Mammary epithelial cell (primary cell): ENCODE results near the gene CNTNAP2.

Experiments
- EZH2 ChIP-seq: IDR thresholded peaks from 2 replicates; pipeline ENCODE4 v1.6.1; 2012; ENCODE audit warnings: low read length, inconsistent platforms, borderline replicate concordance
- TF ChIP-seq, protein P1 (sequence below), 2 donors: IDR thresholded peaks in 1 of 2; conservative IDR thresholded peaks in 1 of 2; 2 replicates each; pipeline ENCODE4 v1.5.1; 2011 to 2012; ENCODE audit warnings: inconsistent platforms in 2 of 2, low read length in 2 of 2, mild to moderate bottlenecking in 2 of 2, control low read depth in 1 of 2, low read depth in 1 of 2; ENCODE audit not compliant: insufficient read depth in 1 of 2; ENCODE audit errors: extremely low read depth in 1 of 2

- TF ChIP-seq, protein P1, sequence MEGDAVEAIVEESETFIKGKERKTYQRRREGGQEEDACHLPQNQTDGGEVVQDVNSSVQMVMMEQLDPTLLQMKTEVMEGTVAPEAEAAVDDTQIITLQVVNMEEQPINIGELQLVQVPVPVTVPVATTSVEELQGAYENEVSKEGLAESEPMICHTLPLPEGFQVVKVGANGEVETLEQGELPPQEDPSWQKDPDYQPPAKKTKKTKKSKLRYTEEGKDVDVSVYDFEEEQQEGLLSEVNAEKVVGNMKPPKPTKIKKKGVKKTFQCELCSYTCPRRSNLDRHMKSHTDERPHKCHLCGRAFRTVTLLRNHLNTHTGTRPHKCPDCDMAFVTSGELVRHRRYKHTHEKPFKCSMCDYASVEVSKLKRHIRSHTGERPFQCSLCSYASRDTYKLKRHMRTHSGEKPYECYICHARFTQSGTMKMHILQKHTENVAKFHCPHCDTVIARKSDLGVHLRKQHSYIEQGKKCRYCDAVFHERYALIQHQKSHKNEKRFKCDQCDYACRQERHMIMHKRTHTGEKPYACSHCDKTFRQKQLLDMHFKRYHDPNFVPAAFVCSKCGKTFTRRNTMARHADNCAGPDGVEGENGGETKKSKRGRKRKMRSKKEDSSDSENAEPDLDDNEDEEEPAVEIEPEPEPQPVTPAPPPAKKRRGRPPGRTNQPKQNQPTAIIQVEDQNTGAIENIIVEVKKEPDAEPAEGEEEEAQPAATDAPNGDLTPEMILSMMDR (conservative IDR thresholded peaks at IDR 0.05 in 1 of 2, IDR thresholded peaks at IDR 0.05 in 1 of 2; ENCODE audit: extremely low read depth in 1 of 2, insufficient read depth in 1 of 2, low read depth in 1 of 2, low read length in 2 of 2) = no peak
- TF ChIP-seq EZH2 = no peak
Observed at GRCh38 chr7:148210804-148211325, 2094.3 kb downstream of the CNTNAP2 start.
